Panc1 (cell line): ENCODE results near the gene YPEL3.

Experiments used
- POLR2AphosphoS5 ChIP-seq: IDR thresholded peaks from 2 replicates; pipeline ENCODE4 v1.6.1; 2012; ENCODE audit warnings: mild to moderate bottlenecking, low read depth, low read length, moderate library complexity
- REST ChIP-seq, 2 experiments: IDR thresholded peaks; 2 replicates each; pipeline ENCODE4 v1.6.1; 2011 to 2012; ENCODE audit warnings: low read depth in 2 of 2, control low read depth in 1 of 2, low read length in 1 of 2, mild to moderate bottlenecking in 1 of 2, moderate library complexity in 1 of 2; ENCODE audit not compliant: insufficient read depth in 1 of 2
- SIN3A ChIP-seq: IDR thresholded peaks from 2 replicates; pipeline ENCODE4 v1.6.1; 2012; ENCODE audit warnings: low read depth, mild to moderate bottlenecking, low read length, moderate library complexity, borderline replicate concordance; ENCODE audit not compliant: insufficient read depth
- TCF7L2 ChIP-seq: IDR thresholded peaks from 2 replicates; pipeline ENCODE4 v1.6.1; 2011; ENCODE audit warnings: mild to moderate bottlenecking, low read depth, low read length, inconsistent platforms
- TF ChIP-seq, protein P1 (sequence below): fragments of 450-650 bp; IDR thresholded peaks from 2 replicates; pipeline ENCODE4 v1.5.1; 2017; ENCODE audit warnings: mild to moderate bottlenecking

GRCh38 chr16:30116291-30117207 is 20.5 kb upstream of the YPEL3 start:
- TF ChIP-seq, protein P1, sequence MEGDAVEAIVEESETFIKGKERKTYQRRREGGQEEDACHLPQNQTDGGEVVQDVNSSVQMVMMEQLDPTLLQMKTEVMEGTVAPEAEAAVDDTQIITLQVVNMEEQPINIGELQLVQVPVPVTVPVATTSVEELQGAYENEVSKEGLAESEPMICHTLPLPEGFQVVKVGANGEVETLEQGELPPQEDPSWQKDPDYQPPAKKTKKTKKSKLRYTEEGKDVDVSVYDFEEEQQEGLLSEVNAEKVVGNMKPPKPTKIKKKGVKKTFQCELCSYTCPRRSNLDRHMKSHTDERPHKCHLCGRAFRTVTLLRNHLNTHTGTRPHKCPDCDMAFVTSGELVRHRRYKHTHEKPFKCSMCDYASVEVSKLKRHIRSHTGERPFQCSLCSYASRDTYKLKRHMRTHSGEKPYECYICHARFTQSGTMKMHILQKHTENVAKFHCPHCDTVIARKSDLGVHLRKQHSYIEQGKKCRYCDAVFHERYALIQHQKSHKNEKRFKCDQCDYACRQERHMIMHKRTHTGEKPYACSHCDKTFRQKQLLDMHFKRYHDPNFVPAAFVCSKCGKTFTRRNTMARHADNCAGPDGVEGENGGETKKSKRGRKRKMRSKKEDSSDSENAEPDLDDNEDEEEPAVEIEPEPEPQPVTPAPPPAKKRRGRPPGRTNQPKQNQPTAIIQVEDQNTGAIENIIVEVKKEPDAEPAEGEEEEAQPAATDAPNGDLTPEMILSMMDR, result no peak
- TF ChIP-seq POLR2AphosphoS5 (no peak), REST (IDR thresholded peaks at IDR 0.05; ENCODE audit: insufficient read depth in 1 of 2, low read depth in 2 of 2, low read length in 1 of 2) (no peak), SIN3A (no peak), TCF7L2 (no peak)
